NCI-H2227 (cell line): Measurements from ENCODE around the gene AGAP1.
"Not testable (repeated sequence)": the region's sequence is repeated elsewhere in the genome, so short reads cannot be mapped to it uniquely, and the experiment has no call there.

Source experiments
- DNase-seq: peaks from one replicate; lab custom pipeline; 2025; ENCODE audit not compliant: unreplicated experiment; lab: John Stamatoyannopoulos, UW

The AGAP1 gene

DNA sequence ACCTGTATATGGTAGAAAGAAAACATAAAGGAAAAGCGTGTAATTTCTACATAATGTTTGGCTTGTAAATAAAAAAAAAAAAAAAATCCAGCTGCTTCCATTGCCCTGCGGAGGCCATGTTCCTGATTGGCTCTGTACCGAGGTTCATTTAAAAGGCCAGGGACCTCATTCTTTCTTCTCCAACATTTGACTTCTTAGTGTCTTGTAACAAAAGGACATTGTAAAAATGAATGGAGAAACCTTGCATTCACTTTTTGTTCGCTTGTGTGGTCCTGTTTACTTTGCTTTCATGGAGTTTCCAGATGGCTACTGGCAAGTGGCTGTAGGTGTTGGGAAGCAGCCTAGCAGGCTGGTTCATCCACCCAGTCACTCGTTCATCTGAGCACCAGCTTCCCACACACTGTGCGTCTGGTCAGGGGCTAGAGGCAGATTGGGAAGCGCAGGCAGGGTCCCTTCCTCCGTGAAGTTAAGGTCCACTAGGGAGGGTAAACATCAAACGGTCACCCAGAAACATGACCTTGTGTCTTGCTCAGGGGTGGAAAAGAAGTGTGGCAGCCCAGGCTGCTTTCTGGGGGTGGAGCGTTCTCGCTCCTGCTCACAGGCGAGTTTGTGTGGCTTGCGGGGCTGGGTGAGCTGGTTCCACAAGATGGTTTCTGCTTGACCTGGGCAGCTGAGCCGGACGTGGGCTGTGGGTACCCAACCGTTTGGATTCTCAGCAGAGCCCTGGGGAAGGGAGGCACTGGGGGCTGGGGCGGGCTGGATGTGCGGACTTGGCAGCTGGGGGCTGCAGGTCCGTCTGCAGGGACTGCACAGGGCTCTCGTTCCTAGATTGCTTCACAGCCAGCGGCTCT is 260.7 kb downstream of the AGAP1 start:
- DNase-seq, result no peak

DNA sequence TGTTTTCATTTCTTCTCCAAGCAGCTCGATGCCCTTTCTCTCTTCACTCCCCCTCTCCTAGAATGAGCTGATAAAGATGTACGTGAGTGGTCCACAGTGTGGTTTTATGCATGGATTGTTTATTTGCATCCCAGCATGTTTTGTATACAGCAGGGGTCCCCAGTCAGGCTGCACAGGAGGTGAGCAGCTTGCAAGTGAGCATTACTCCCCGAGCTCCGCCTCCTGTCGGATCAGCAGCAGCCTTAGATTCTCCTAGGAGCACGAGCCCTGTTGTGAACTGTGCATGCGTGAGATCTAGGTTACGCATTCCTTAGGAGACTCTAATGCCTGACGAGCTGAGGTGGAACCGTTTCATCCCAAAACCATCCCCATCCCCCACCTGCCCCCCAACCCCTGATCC is 262.6 kb downstream of the AGAP1 start:
- no peak for DNase-seq

DNA sequence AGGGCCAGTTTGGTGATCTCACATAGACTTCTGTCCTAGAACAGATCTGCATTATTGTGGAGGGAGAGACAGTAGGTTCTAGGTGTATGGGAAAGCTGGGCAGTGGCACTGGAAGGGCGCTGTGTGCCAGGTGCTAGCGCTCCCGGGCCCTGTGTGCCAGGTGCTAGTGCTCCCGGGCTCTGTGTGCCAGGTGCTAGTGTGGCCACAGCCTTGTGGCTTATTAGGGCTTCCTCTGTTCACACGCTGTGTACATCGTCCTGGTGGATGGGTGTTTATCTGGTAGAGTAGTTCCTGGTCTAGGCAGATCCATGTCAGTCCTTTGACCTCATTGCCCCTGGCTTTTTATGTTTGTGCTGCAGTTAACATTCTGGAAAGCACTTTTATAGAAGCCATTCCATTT is 263.4 kb downstream of the AGAP1 start:
- no peak for DNase-seq

DNA sequence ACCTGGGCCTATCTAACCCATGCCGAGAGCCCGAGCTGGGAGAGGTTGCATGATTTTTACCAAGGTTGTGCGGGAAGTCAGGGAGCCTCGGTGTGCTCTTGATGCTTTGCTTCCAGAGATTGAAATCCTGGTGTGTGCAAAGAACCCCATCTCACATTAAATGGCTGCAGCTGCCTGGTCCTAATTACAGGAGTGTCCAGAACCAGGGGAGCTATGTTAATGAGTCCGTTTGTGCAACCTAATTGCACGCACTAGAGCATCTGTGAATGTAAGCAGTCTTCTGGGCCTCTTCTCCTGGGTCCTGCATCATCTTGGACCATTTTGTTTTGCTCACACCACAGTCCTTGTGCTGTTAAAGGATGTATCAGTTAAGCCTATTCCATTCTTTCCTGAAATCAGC is 263.8 kb downstream of the AGAP1 start:
- no peak for DNase-seq

DNA sequence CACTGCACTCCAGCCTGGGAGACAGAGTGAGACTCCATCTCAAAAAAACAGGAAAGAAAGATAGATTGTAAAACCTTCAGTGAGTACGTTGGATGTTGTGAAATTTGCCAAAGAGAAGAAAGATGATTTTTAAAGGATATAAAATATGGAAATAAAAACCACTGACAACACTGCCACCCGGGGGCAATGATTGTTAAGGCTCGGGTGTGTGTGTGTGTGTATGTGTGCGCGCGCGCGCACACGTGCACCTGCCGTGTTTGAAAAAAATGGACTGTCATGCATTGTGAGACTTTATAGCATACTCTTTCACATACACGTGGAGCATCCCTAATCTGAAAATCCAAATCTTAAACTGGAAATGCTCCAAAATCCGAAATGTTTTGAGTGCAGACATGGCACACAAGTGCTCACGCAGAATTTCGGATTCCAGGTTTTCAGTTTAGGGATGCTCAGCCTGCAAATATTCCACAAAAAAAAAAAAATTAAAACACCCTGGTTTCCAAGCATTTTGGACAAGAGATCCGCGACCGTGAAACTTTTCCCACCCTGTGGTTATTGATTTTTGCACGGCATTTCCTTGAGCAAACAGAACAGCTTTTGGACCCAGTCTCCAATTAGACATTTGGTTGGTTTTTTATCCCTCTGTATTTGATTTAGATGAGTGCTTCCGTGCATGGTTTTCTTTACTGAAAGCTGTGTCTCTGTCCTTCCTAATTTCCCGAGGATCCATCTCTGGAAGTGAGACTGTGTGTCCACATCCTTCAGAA is 269.2 kb downstream of the AGAP1 start:
- DNase-seq, result no peak

DNA sequence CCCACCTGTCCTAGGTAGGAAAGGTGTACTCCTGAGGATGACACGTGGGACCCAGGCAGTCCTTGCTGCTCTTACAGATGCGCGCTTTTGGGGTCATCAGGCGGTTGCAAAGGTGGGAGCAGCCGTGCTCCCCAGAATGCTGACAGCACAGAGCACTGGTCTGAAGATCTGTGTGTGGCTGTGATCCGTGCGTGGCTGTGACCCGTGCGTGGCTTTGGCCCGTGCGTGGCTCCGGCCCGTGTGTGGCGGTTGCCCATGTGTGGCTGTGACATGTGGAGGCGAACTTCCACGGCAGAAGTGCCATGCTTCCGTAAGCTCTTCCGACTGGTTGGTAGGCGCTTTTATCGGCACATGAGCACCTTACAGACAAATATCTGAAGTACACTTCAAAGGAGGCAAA is 270.0 kb downstream of the AGAP1 start:
- no peak for DNase-seq

DNA sequence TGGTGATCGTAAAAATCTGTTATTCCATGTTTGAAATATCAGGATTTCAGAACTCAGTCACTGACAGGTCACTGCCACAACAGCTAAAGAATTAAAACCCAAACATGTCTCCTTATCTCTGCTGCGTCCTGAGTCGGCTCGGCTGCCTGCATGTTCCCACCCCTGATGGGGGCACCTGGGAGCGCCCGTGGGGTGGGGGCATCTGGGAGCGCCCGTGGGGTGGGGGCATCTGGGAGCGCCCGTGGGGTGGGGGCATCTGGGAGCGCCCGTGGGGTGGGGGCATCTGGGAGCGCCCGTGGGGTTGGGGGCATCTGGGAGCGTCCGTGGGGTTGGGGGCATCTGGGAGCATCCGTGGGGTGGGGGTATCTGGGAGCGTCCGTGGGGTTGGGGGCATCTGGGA is 270.6 kb downstream of the AGAP1 start:
- not testable (repeated sequence) for DNase-seq

DNA sequence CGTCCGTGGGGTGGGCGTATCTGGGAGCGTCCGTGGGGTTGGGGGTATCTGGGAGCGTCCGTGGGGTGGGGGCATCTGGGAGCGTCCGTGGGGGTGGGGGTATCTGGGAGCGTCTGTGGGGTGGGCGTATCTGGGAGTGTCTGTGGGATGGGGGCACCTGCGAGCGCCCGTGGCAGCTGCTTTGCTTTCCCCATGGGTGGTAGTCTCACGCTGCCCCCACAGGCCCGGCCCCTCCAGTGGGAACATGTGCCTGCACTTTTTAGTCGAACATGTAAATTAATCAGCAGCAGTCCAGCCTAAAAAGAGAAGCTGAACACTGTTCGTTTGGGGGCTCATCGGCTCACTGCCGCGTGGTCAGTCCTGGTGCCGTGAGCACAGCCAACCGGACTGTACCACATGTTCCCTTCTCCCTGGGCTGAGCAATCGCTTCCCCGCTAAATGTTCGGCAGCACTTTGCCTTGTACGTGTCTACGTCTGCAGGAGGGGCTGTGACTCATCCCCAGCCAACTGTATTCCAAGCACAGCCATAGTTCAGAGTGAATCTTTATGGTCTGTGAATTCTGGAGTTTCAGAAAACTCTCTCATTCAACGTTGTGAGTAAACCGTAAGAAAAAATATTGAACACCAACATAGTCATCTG is 271.5 kb downstream of the AGAP1 start:
- DNase-seq, result no peak

DNA sequence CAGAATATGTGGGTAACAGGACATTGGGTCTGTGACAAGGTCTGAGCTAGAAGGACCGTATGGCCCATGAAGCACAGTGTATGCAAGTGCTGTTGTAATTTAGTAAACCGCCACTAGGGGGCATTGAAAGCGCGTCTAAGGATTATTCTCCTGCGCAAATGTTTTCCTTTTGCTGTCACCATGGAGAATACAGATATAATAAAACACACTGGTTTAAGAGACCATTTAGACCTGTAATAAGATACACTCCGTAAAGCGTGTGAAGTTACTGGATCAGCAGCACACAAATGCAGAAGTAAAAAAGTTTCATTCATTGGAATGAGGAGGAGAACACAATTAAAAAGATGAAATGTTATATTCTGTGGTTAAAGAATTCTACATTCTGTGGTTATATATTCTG is 272.4 kb downstream of the AGAP1 start:
- DNase-seq, result peak; percentile 94

DNA sequence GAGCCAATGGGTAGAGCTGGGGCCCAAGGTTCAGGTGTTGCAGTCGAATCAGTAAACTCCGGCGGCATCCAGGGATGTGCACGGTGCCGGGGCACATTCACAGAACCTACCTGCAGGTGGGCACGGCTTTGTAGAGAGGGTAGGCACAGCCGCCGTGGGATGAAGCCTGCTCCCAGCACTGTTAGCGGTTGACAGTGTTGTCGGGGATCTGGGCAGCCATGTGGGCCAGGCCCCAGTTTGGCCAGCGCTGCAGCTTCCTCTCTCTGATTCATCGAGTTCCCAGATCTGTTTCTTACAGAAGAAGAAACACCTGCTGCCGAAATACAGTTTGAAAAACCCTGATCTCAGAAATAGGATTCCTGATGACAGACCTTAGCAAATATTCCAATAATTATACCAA is 274.8 kb downstream of the AGAP1 start:
- no peak for DNase-seq

DNA sequence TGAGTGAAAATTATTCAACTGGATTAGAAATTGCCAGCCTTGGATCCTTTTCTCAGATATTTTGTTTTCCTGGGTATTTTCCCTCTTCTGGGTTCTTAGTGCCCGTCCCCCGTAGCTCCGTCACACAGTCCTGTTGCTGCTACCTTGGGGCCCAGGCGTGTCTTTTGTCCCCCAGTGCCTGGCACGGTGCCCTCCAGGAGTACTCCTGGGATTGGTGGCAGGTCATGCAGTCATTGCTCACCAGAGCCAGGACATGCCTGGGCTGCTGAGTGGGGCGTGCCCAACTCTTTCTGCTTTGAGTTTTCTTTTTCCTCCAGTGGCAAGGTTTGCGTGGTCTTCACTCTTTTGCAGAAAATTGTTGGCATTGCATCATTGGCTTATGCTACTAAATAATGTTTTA is 275.2 kb downstream of the AGAP1 start:
- DNase-seq, result no peak

DNA sequence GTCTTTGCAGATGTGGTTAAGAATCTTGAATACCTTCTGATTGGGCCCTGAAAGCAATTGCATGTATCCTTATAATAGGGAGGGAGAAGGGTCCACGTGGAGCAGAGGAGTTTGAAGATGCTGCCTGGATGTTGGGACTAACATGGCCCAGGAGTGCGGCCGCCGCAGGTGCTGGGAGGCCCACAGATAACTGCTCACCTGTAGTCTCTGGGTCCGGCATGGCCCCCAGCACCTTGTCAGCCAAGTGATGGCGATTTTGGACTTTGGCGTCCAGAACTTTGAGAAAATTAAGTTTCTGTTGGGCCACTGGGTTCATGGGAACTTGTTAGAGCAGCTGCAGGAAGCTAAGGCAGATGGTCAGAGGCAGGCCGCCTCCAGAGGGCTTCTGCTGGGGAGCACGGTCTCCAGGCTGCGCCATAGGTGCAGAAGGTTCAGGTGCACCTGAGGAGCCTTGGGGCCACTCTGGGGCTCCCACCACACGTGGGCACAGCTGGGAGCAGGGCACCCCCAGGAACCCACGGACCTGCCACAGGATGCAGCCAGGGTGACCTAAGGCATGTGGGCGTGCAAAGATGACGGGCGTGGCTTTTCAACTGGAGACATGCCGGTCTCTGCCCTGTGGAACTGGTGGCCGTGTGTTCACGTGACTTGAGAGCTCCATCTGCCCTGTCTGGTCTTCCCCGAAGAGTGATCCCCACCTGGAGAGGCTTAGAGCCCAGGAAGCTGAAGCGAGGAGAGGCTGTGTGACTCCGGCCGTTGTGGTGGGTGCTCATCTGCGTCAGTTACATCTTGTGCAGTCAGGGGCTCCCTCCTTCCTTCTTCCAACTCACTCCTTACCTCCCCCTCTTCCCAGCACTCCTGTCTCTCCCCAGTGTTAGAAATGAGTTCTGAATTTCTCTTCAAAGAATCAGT is 277.3 kb downstream of the AGAP1 start:
- no peak for DNase-seq

DNA sequence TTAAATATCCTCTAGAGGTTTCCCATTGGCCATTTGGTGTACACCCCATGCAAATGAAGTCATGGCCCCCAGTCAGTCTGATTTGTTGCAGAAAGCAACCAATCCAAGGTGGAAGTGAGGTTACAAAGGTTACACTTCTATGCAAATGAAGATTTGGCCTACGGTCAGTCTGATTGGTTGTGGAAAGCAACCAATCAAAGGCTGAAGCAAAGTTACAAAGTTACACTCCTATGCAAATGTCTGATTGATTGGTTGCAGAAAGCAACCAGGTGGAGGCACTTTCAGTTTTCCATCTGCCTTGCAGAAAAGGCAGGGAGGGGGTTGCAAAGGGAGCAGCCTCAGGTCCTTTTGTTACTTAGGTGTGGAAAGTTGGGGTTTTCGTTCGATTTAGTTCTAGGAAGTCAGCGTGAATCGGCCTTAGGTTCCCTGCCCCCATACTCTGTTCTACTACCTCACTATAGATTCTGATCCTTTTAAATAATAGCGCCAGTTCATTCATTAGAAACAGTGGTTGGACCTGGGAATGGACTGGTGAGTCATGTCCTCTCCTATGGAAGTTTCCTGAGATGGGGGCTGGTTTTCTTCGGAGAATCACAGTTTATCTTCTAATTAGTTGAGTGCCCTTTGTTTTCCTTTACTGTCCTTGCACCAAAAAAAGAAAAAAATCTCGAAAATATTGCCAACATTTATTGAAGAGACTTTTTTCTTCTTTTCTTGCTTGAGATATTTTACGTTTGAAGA is 279.5 kb downstream of the AGAP1 start:
- DNase-seq, result no peak

DNA sequence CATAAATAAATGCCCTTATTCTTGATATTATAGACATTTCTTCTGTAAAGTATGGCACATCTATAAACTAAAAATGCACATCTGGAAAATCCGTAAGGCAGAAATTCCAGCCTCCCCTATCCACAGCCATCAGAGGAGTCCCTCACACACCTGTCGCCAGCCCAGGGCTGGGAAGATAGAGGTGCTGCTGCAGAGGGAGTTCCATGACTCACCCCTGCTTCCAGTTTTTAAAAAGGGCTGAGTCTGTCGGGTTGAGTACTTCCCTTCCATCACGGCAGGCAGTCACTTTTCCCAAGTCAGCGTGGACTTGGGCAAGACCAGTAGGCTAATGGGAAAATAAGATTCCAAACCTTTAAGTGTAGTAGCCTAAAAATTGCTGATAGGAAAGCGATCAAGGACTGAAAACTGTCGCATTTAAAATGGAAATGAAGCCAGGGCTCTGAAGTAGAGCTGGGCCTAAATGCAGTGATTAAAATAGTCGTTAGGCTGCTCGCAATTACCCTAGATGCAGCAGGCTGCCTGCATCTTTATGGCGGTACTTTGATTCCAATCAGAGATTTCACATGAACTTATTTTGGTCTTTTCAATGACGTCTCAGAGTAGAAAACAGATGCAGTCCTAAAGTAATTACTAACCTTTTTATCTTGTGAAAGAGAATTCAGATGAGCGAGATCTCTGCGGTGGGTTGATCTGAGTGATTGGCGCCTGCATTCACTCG is 280.5 kb downstream of the AGAP1 start:
- DNase-seq, result no peak

DNA sequence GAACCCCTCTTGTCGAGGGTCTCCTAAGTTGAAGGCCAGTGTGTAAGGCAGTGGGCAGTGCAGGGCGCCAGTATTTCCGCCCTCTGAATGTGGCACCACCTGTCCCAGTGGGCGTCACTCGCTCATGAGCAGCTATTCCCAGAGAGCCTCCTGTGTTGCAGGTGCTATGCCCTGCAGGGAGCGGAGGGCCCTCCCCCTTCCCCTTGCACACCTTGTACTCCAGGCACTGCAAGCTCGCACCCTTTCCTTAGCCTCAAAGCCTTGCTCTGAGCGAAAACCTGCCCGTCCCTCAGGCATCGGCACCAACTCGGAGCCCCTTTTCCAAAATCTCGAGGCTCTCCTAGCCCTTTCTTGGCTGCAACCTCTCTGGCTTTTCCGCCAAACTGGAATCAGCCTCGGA is 282.7 kb downstream of the AGAP1 start:
- no peak for DNase-seq

DNA sequence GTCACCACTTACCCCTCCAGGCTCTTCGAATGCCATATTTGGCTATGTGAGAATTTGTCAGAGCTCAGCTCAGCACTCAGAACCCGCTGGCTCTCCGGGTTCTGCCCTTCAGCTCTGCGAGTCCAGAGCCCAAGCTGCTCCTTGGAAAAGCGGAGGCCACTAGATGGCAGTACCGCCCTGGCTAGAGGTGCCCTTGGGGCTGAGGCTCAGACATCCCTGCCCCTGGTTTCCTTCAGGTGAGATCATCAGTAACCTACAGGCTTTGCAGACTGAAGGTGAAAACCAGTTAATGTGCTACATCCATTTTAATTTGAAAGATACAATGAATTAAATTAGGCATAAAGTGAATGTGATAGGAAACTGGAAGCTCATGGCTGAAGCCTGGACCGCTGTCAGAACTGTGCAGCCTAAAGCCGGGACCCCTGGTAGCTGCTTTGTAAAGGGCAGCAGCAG is 285.6 kb downstream of the AGAP1 start:
- DNase-seq, result peak; percentile 91

DNA sequence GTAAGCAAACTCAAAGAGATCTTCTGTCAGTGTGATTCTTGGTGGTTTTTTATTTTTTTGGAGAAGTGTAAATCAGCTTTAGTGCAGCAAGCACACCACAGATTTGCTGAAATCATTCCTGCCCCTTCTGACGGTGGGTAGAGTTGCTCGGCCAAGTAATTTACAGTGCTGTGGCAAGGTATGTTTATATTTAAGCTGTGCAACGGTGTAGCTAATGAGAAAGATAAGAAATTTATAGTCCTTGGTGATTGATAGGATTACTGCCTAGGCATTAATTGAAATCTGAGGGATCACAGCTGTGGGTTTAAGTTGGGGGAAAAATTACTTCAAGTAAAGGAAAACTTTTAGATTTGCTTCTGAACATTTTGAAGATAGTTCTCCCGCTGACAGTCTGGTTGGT is 286.6 kb downstream of the AGAP1 start:
- no peak for DNase-seq

DNA sequence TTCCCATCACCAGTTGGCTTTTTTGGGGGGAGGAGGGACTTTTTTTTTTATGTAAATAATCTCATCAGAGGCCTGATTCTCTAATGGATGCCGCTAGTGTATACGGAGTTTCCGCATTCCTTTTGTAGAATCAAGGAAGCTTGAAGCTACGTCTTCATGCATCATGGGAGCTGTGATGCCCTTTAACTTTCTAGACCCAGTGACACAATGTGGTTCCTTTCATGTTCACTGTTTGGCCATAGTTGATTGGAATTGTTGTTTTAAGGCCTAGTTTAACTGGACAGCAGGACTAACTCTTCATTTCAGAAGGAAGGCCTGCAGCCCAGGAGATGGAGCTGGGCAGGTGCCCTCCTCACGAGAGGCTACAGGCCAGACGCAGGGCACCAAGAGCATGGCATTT is 287.9 kb downstream of the AGAP1 start:
- no peak for DNase-seq

DNA sequence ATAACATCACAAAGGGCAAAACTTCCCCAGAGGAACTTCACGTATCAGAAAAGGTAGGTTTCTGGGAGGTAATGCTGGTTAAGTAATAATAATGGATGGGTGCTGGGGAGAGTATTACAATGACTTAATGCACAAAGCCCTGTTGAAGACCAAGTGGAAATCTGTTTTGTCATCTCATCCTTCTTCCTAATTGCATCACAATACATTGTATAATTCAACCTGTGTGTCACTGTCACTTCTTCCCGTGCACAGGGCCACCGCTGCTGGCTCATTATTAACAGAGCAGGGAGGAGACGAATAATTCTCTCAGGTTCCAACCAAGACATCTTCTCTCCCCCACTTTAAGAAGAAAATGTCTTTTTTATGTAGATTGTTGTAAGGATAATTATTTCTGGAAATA is 290.9 kb downstream of the AGAP1 start:
- DNase-seq, result no peak

DNA sequence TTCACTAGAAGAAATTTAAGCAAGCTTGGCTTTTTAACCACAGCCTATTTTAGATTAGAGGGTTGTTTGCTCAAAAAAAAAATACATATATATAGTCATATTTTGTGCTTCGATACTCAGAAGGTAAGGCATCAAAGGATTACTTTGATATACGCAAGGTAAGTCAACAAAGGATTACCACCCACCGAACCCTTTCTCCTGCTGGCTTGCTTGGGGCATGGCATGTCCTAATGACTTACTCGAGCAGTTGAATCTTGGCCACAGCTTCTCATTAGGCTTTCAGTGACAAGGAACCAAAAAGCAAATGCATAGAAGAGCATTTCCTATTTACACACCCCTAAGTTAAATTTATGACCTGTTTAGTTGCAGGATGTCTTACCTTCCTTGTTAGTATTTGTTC is 295.7 kb downstream of the AGAP1 start:
- no peak for DNase-seq
